Activated T-cell treated with anti-CD3 and anti-CD28 coated beads for 4 hours (primary cell): Measurements from ENCODE around the gene USP48.

Experiments
- DNase-seq: peaks from one replicate; pipeline ENCODE4 v3.0.0-alpha.2; 2020

USP48 gene

GRCh38 chr1:21743476-21743875, 39.5 kb downstream of the USP48 start:
- DNase-seq, result no peak

DNA sequence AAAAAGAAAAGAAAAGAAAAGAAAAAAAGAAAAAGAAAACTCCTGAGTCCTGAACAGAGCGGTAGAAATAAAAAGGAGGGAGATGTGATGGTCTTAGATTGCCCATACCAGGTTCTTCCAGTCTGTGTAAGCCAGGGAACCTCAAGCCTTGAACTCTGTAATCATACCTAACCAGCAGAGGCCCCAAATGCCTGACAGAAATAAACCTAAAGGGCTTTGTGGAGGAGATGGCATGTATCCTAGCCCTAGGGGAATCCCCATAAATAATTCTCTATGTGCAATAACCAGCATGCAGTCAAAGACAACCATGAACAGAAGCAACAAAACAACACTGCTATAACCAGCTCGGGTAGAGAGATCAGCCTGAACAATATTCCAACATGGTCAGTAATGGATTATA, 40.4 kb downstream of the USP48 start:
- DNase-seq, result no peak

GRCh38 chr1:21741206-21741605, 41.7 kb downstream of the USP48 start:
- no peak for DNase-seq

DNA sequence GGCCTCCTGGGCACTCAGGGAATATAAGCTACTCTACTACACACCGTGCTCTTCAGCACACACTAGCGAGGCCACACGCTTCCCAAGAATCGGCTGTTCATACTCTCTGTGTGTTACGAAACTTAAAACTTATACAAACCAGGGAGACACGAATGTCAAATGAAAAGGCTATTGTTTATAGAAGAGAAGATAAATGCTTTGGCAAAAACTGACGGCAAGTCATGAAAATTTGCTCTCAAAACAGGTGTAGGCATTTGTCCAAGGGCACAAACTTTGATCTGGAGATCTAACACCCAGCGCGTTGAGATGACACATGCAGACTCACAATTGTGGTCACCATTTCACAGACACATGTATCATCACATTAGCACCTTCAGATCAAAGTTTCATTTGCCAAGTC, 46.1 kb downstream of the USP48 start:
- DNase-seq, result no peak

DNA sequence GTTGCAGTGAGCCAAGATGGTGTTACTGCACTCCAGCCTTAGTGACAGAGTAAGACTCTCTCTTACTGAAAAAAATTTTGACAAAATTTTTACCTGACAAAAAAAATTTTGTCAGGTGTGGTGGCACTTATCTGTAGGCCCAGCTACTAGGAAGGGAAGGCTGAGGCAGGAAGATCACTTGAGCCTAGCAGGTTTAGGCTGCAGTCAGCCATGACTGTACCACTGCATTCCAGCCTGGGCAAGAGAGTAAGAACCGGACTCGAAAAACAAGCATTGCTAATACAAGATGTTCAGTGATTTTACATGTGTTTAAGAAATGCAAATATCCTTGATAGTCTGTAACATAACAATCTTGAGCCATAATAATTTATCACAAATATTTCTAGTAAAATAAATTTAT, 46.9 kb downstream of the USP48 start:
- no peak for DNase-seq

DNA sequence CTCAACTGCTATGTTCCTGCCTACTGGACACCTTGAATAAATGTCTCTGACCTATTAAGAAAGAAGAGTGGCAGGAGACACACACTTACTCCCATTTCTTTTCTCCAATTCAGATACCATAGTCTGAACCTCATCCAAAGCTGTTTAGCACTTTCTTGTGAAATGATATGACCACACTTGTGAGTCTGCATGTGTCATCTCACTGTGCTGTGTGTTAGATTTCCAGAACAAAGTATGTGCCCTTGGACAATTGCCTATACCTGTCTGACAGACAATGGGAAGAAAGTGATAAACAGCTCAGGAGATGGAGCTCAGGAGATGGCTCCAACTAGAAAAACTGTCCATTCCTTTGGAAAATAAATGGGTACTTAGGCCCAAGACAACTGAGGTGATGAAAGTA, 48.4 kb downstream of the USP48 start:
- DNase-seq, result no peak

DNA sequence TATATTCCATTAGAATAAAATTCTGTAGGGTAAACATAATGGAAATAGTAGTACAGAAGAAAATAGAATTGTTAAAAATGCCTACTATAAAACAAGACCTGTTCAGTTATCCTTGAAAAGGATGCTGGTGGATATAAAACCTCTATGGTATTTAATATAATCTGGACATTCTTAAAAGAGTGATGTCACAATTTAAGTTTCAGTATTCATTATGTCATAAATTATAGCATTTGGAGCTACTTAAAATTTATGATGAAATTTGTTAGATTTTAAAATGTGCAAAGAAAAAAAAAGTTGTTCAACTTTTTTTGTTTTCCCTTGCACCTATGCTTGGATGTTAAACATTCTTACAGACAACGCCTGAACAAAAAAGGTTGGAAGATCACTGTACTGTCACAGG, 50.3 kb downstream of the USP48 start:
- no peak for DNase-seq

DNA sequence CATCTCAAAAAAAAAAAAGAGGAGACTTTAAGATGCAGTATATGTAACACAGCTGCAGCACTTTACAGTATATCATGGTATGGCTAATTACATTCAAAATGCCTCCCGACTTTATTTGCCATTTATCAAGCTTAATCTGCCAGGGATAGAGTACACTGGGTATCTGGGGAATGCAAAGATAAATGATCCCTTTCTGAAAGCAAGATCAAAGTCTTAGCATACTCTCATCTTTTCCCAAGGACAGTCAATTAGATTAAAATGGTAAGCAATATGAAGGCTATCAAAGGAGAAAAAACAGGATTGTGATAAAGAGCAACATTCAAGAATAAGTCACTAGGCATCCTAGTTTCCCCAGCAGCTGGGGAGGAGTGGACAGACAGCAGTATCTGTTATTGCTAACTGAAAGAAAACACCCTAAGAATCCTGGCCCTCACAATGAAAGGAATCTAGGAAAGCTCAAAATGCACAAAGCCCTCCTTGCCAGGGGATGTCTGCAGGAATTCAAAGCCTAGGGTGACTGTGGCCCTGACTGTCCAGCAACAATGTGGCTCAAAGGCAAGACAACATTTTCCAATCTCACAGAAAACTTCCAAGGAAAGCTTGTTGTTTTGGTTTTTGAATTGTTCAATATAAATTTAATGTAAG, 57.1 kb downstream of the USP48 start:
- DNase-seq, result no peak

DNA sequence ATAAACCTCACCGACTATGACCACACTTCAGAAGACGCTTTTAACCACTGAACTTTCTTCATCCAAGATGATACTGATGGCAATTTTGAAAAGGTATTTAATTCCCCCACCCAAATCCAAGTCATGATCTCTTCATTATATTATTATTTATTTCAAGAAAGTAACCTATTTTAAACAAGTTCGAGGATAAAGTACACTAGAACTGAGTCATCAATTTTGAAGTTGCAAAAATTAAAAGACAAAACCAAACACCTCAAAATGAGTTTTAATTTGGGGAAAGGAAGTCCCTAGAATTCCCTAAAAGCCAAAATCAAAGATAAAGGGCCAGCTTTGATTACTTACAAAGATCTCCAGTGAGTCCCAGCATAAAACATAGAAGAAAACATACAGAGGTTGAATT, 58.4 kb downstream of the USP48 start:
- no peak for DNase-seq

DNA sequence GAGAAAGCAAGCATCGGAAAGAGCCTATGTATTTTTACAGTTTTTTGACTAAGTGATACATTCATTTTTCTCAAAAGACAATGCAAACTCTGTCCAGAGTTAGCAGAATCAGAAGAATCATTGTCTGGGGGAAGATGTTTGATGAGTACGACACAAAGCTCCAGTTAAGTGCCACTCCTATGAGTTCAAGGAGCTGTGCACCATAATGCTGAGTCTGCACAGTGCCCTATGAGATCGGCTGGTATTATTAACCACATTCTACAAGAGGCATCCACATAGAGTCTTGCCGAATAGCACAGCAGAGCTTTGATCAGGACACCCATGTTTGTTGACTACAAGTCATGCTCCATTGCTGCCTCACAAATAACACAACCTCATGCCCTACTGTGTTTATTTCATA, 58.9 kb downstream of the USP48 start:
- no peak for DNase-seq

- DNase-seq, result no peak
Measured at GRCh38 chr1:21721295-21721985, 61.5 kb downstream of the USP48 start.

DNA sequence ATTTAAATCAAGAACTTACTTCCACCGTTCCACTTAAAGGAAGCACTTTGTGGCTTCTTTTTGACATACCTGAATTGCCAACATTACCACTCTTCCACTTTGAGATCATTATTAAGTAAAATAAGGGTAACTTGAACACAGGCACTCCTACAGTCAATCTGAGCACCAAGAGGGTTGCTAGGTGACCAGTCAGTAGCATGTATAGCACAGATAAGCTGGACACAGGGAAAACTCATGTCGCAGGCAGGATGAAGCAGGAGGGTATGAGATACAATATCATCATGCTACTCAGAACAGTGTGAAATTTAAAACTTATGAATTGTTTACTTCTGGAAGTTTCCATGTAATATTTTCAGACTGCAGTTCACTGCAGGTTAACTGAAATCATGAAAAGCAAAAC, 66.8 kb downstream of the USP48 start:
- no peak for DNase-seq

DNA sequence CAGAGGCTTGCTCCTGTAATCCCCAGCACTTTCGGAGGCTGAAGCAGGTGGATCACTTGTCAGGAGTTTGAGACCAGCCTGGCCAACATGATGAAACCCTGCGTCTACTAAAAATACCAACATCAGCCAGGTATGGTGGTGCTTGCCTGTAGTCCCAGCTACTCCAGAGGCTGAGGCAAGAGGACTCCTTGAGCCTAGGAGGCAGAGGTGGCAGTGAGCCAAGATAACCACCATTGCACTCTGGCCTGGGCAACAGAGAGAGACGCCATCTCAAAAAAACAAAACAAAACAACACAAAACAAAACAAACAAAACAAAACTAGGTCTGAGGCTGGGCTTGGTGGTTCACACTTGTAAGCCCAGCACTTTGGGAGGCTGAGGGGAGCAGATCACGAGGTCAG, 75.1 kb downstream of the USP48 start:
- no peak for DNase-seq

DNA sequence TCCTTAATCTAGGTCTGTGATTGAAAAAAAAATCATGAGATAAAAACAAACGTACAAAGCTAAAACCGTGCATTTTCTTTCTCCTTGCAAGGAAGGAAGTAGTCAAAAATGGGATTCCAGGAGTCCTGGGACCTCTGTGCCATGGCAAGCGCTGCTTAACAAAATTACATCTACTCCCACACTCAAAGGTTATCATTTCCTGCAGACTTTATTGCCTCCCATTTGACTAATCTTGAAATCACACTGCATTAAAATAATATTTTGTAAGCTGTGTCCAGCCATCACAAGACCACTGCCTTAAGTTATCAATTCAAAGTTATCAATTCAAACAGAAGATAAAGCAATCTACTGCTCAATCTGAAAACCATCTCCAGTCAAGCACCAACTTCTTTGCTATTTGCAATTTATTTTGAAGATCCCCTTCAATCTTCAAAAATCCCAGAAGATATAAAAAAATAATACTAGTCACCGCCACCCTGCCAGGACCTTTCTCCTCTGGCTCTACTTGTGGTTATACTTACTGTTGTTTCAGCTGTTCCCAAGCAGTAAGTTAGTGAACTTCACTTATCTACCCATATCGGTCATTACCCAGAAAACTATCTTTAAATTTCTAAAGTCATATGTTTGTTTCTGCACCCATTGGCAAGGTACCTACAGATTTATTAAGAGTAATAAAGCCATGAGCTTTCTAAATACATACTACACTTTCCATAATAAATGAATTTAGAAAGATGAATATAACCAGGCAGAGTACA, 75.7 kb downstream of the USP48 start:
- no peak for DNase-seq

- no peak for DNase-seq
Measured at GRCh38 chr1:21706151-21706835, 76.7 kb downstream of the USP48 start.

DNA sequence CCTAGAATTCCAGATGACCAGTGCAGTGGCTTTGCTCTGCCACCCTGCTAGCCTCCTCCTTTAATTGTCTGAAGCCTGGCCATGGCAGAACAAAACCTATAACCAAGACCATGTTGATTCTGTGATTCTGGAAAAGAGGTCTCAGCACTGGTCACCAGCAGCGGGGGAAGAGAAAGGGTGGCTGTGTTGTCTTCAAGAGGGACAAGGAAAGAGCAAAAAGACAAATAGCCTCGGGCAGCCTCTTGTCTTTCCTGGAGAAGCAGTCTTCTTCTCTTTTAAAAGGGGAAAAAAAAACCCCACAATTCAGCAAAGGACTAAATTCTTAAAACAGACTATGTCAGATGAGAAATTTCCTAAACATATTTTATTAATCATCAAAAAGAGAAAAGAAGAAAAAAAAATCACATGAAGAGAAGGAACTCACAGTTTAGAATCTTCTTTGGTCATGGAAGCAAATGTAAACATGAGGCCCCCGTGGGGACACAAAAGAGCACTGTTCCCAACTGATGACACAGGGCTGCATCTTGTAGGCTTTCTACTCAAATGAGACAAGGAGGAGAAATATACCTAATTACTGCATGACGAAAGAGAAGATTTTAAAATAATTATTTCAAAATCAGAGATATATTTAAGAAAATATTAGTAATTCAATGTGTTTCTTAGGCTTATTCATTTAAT, 77.5 kb downstream of the USP48 start:
- DNase-seq, result no peak

DNA sequence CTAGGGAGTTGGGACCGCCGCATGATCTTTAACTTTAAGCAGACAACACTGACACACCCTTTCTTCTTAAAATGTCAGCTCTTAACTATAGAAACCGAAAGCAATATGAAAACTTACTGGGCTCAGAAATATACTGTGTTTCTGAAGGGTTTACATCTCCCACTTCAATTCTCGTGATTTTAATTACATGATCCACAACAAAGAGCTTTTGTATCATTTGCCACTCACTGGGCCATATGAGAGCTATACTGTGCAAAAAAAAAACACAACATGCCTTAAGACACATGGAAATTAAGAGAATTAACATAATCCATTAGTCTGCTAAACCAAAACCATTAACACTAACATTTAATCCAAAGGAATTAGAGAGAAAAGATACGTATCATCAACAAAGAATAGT, 78.8 kb downstream of the USP48 start:
- DNase-seq, result no peak

- no peak for DNase-seq
Measured at GRCh38 chr1:21703318-21703963, 79.5 kb downstream of the USP48 start.

GRCh38 chr1:21702780-21703179, 80.2 kb downstream of the USP48 start:
- no peak for DNase-seq

- DNase-seq, result no peak
Measured at GRCh38 chr1:21701401-21701800, 81.5 kb downstream of the USP48 start.

DNA sequence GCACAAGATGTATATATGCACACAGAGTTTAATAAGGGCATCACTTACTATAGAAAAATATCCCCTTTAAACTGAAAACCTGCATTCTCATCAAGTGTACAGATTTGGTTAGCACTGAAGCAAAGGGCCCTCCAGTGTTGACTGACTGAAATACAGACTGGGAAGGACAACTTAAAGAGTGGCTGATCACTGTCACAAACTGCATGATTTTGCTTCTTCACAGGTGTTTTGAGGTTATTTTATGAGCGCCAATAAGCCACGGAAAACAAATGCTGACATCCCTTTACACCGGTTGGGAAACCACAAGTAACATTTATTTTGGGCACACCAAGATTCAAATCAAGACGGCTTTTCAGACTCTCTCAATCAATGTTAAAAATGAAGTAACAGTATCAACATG, 82.9 kb downstream of the USP48 start:
- no peak for DNase-seq

DNA sequence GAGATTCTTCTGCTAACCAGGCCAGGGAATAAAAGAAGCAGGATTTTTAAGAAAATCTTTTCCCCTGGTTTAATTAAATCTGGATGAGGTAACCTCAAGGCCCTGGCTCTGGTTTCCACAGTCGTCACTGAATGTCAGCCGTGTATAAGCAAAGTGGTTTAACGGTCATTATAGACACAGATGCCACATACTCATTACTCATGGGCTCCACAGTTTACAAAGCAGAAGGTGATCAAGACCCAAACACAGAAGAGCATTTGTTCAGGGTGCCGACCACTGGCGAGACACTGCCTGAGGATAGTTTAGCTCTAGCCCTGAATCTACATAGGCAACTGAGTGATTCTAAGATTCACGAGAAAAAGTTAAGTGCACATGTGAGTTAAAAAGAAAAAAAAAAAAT, 86.0 kb downstream of the USP48 start:
- DNase-seq, result no peak

DNA sequence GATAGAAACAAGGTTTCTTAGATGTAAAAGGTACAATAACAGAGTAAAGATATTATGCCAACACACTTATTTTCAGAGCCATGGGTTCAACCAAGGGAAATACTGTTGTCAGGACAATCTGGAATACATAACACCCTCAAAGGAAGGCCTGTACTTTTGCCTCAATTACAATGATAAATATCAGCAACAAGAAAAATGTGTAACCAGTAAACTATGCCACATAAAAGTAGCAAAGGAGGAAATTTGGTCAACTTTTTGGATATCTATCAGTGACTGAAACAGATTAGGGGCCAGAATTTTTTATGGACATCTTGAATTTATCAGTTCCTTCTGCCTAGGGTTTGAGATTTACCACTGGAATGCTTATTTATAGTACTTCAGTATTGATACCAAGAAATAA, 89.2 kb downstream of the USP48 start:
- DNase-seq, result no peak
